HCT116 (cell line): ENCODE data around the gene ZNF699. TPM values are rescaled to one million over a fixed set of nuclear protein-coding genes. Genes with fewer than 3 reads are reported as not detected.
"Not testable (repeated sequence)": the region's sequence is repeated elsewhere in the genome, so short reads cannot be mapped to it uniquely, and the experiment has no call there.

Source experiments
- ATAC-seq: fragments of 200-7000 bp; cut with Tn5 transposase; 2 replicates; pipeline ENCODE4 v1.9.1; 2020; ENCODE audit warnings: mild to moderate bottlenecking, moderate library complexity
- BruUV-seq: library from RNA; stranded (reverse); fragments of 400-500 nt; replicated peaks from 2 replicates; lab custom pipeline; 2021; lab: Mats Ljungman, UMichigan
- CTCF ChIA-PET: fragments of 300-600 bp; sonication (Branson Sonifier 250); formaldehyde crosslinking; loops from one replicate; lab custom pipeline; 2021; ENCODE audit warnings: antibody characterized with exemption; lab: Charles Lee
- POLR2A ChIA-PET: fragments of 300-600, 350-600 bp; sonication (Branson Sonifier 250); formaldehyde crosslinking; loops from one replicate; lab custom pipeline; 2021; ENCODE audit warnings: antibody characterized with exemption; lab: Charles Lee
- RAD21 ChIA-PET, 2 experiments: fragments of 300-600 bp; sonication (Branson Sonifier 250); formaldehyde crosslinking; loops; one replicate each; lab custom pipeline; 2023; ENCODE audit warnings: low total read pairs in 2 of 2; ENCODE audit not compliant: uncharacterized antibody in 2 of 2, unreplicated experiment in 2 of 2, low non-redundant PET in 1 of 2; lab: Charles Lee
- DNase-seq: peaks from one replicate; pipeline ENCODE4 v3.0.0-alpha.2; 2010; ENCODE audit warnings: low read depth, low spot score
- H2AFZ ChIP-seq: fragments of 200-600 bp; shearing (Covaris generic), sonication (generic); 2 replicates; pipeline ENCODE4 v1.6.1; 2017; ENCODE audit warnings: low read depth, mixed run types, mixed read lengths, antibody characterized with exemption, low read length; ENCODE audit not compliant: poor library complexity, severe bottlenecking
- H3K27ac ChIP-seq: 2 replicates; pipeline ENCODE4 v1.5.1; 2012; ENCODE audit warnings: low read depth, low read length
- H3K27me3 ChIP-seq: fragments of 200-600 bp; sonication (generic); 2 replicates; pipeline ENCODE4 v1.6.1; 2016; ENCODE audit warnings: mixed run types, low read length, mixed read lengths; ENCODE audit not compliant: insufficient read depth
- H3K36me3 ChIP-seq, 2 experiments: fragments of 200-500 bp in 1 of 2; fragments of 200-600 bp in 1 of 2; sonication (Bioruptor generic) in 1 of 2; sonication (generic) in 1 of 2; 2 replicates each; pipeline versions ENCODE4 v1.5.1 to v1.6.1; 2014 to 2016; ENCODE audit warnings: low read length in 2 of 2, inconsistent platforms in 1 of 2, mixed read lengths in 1 of 2, mixed run types in 1 of 2; ENCODE audit not compliant: insufficient read depth in 2 of 2, control insufficient read depth in 1 of 2
- H3K4me1 ChIP-seq, 2 experiments: fragments of 200-600 bp in 1 of 2; sonication (generic) in 1 of 2; 2 replicates each; pipeline versions ENCODE4 v1.5.1 to v1.6.1; 2012 to 2017; ENCODE audit warnings: low read length in 2 of 2, inconsistent platforms in 1 of 2, mild to moderate bottlenecking in 1 of 2, mixed read lengths in 1 of 2, mixed run types in 1 of 2, moderate library complexity in 1 of 2; ENCODE audit not compliant: insufficient read depth in 2 of 2, control insufficient read depth in 1 of 2
- H3K4me2 ChIP-seq: fragments of 200-600 bp; sonication (generic); 2 replicates; pipeline ENCODE4 v1.6.1; 2017; ENCODE audit warnings: mixed run types, low read length, mixed read lengths
- H3K4me3 ChIP-seq, 2 experiments: fragments of 200-600 bp in 1 of 2; sonication (generic) in 1 of 2; replicated peaks in 1 of 2; 2 replicates each; pipeline ENCODE4 v1.5.1; 2011 to 2016; ENCODE audit warnings: low read length in 2 of 2, control low read depth in 1 of 2, low read depth in 1 of 2, mild to moderate bottlenecking in 1 of 2, mixed read lengths in 1 of 2, mixed run types in 1 of 2
- H3K79me2 ChIP-seq: fragments of 200-600 bp; sonication (generic); 2 replicates; pipeline ENCODE4 v1.6.1; 2017; ENCODE audit warnings: mild to moderate bottlenecking, mixed run types, low read length, moderate library complexity, mixed read lengths; ENCODE audit not compliant: insufficient read depth
- H3K9ac ChIP-seq: fragments of 200-600 bp; sonication (generic); 2 replicates; pipeline ENCODE4 v1.6.1; 2016; ENCODE audit warnings: low read length, mixed read lengths
- H3K9me2 ChIP-seq: fragments of 200-600 bp; sonication (generic), shearing (Covaris generic); 2 replicates; pipeline ENCODE4 v1.6.1; 2017; ENCODE audit warnings: mixed run types, mild to moderate bottlenecking, moderate library complexity; ENCODE audit not compliant: insufficient read depth
- H3K9me3 ChIP-seq, 2 experiments: fragments of 200-500 bp in 1 of 2; fragments of 200-600 bp in 1 of 2; sonication (Bioruptor generic) in 1 of 2; sonication (generic) in 1 of 2; 2 replicates each; pipeline ENCODE4 v1.6.1; 2014 to 2017; ENCODE audit warnings: low read length in 2 of 2, mixed read lengths in 2 of 2, inconsistent platforms in 1 of 2, low read depth in 1 of 2, mild to moderate bottlenecking in 1 of 2, mixed run types in 1 of 2, moderate library complexity in 1 of 2; ENCODE audit not compliant: control insufficient read depth in 1 of 2, insufficient read depth in 1 of 2
- H4K20me1 ChIP-seq: fragments of 200-600 bp; sonication (generic), shearing (Covaris generic); 2 replicates; pipeline ENCODE4 v1.6.1; 2017; ENCODE audit warnings: mixed run types, mild to moderate bottlenecking, moderate library complexity; ENCODE audit not compliant: insufficient read depth
- EGR1 ChIP-seq: IDR thresholded peaks from 2 replicates; pipeline ENCODE4 v1.6.1; 2012; ENCODE audit warnings: low read depth
- ELF1 ChIP-seq: IDR thresholded peaks from 2 replicates; pipeline ENCODE4 v1.6.1; 2012; ENCODE audit warnings: low read depth, borderline replicate concordance
- EZH2 ChIP-seq: fragments of 200-600 bp; sonication (generic); IDR thresholded peaks from 2 replicates; pipeline ENCODE4 v1.6.1; 2017; ENCODE audit warnings: antibody characterized with exemption, mixed run types
- EZH2phosphoT487 ChIP-seq: fragments of 200-600 bp; IDR thresholded peaks from 2 replicates; pipeline ENCODE4 v1.6.1; 2018; ENCODE audit warnings: antibody characterized with exemption, borderline replicate concordance
- FOSL1 ChIP-seq: IDR thresholded peaks from 2 replicates; pipeline ENCODE4 v1.6.1; 2012; ENCODE audit warnings: low read depth
- JUND ChIP-seq: IDR thresholded peaks from 2 replicates; pipeline ENCODE4 v1.6.1; 2012
- MAX ChIP-seq: IDR thresholded peaks from 2 replicates; pipeline ENCODE4 v1.6.1; 2012
- POLR2A ChIP-seq: IDR thresholded peaks from 2 replicates; pipeline ENCODE4 v1.7.0; 2011; ENCODE audit warnings: borderline replicate concordance; ENCODE audit not compliant: insufficient read depth, insufficient read length; ENCODE audit errors: extremely low read depth
- POLR2AphosphoS5 ChIP-seq: IDR thresholded peaks from 2 replicates; pipeline ENCODE4 v1.6.1; 2011; ENCODE audit warnings: mild to moderate bottlenecking, low read depth, low read length, moderate library complexity
- SIN3A ChIP-seq: IDR thresholded peaks from 2 replicates; pipeline ENCODE4 v1.6.1; 2012; ENCODE audit warnings: low read depth
- SP1 ChIP-seq: IDR thresholded peaks from 2 replicates; pipeline ENCODE4 v1.6.1; 2012; ENCODE audit warnings: low read depth
- SRF ChIP-seq: IDR thresholded peaks from 2 replicates; pipeline ENCODE4 v1.6.1; 2012; ENCODE audit warnings: low read depth
- TCF7L2 ChIP-seq: IDR thresholded peaks from 2 replicates; pipeline ENCODE4 v1.7.0; 2011; ENCODE audit warnings: borderline replicate concordance, inconsistent platforms; ENCODE audit not compliant: insufficient read depth, insufficient read length; ENCODE audit errors: extremely low read depth
- ZBTB33 ChIP-seq: IDR thresholded peaks from 2 replicates; pipeline ENCODE4 v1.6.1; 2011; ENCODE audit warnings: mild to moderate bottlenecking, low read length, moderate library complexity; ENCODE audit not compliant: insufficient replicate concordance; ENCODE audit errors: extremely low read depth
- ZFX ChIP-seq: fragments of 450-650 bp; IDR thresholded peaks from 2 replicates; pipeline ENCODE4 v1.6.1; 2017
- ZNF274 ChIP-seq: fragments of 200-500 bp; sonication (Bioruptor generic); IDR thresholded peaks from 2 replicates; pipeline ENCODE4 v1.6.1; 2014; ENCODE audit warnings: mild to moderate bottlenecking, low read depth, low read length, inconsistent platforms
- intact Hi-C: fragments of 100-400 bp; cut with micrococcal nuclease; formaldehyde crosslinking; loops from 2 replicates; pipeline ENCODE4 v1.10.0; 2022
- total RNA-seq: library from RNA; stranded (reverse); gene quantifications from one replicate; pipeline ENCODE4 v1.2.1, GENCODE V29; 2021; ENCODE audit not compliant: unreplicated experiment

ZNF699 gene
- total RNA-seq, 1 experiment from 2014 or later, result 7.8 TPM

- ChIA-PET RAD21 (interaction anchor here in 1 of 2 experiments (0.6 kb wide), 1 partner anchor 263 kb away, joined by 5 read pairs; no protein-coding TSS in a partner anchor), CTCF (no interaction called here), POLR2A (no interaction called here)
- H3K4me2 ChIP-seq, result no peak overlapping the region
- H3K9ac ChIP-seq, result no peak overlapping the region
- no peaks in the 10 kb centered on the region for H3K9me2 ChIP-seq
- no TSS peak for BruUV-seq
- H4K20me1 ChIP-seq, result no peaks in the 10 kb centered on the region
- intact Hi-C loops, result no loop called here
- DNase-seq (no peak), ATAC-seq (no peak)
- no peak for TF ChIP-seq ELF1
- no peak for TF ChIP-seq ZFX
- TF ChIP-seq FOSL1, result no peak
- no peak for TF ChIP-seq POLR2A
- no peak for TF ChIP-seq MAX
- TF ChIP-seq SRF, result no peak
- no peak for TF ChIP-seq TCF7L2
- TF ChIP-seq ZNF274, result no peak
- no peak for TF ChIP-seq EGR1
- TF ChIP-seq SIN3A, result no peak
- no peak for TF ChIP-seq ZBTB33
- TF ChIP-seq JUND, result no peak
- TF ChIP-seq EZH2phosphoT487, result no peak
- no peak for TF ChIP-seq POLR2AphosphoS5
- no peak for TF ChIP-seq EZH2
- TF ChIP-seq SP1, result no peak
- no peak overlapping the region for H3K4me3 ChIP-seq
- H3K9me3 ChIP-seq, result peaks cover 20 to 23% of the 10 kb centered on the region in 2 experiments
- H3K27me3 ChIP-seq, result no peaks in the 10 kb centered on the region
- no peak overlapping the region for H2AFZ ChIP-seq
- H3K79me2 ChIP-seq, result no peaks in the 10 kb centered on the region
- H3K4me1 ChIP-seq, result no peaks in the 10 kb centered on the region
- H3K36me3 ChIP-seq, result no peaks in the 10 kb centered on the region; a peak in 2 of 4 replicates
- no peak overlapping the region for H3K27ac ChIP-seq
Observed at GRCh38 chr19:9289231-9289884, 20.3 kb downstream of the ZNF699 start.

GRCh38 chr19:9283485-9283884, 26.2 kb downstream of the ZNF699 start:
- H3K36me3 ChIP-seq, H3K27me3 ChIP-seq, DNase-seq, H2AFZ ChIP-seq, H4K20me1 ChIP-seq, POLR2A ChIA-PET, H3K4me1 ChIP-seq, ATAC-seq, H3K4me3 ChIP-seq, H3K79me2 ChIP-seq, H3K9ac ChIP-seq, H3K9me2 ChIP-seq, H3K4me2 ChIP-seq, intact Hi-C loops, CTCF ChIA-PET, H3K27ac ChIP-seq, BruUV-seq, H3K9me3 ChIP-seq, RAD21 ChIA-PET: not testable (repeated sequence)
